Measurements from ENCODE around the gene TRPV2. TPM values are rescaled to one million over a fixed set of nuclear protein-coding genes. Genes with fewer than 3 reads are reported as not detected.
A peak's percentile ranks its signal among the peaks of the same experiment; 100 is the strongest.

The TRPV2 gene
- polyA plus RNA-seq, 5 donors = 8.5 to 13.6 (median 9.7) TPM

DNA sequence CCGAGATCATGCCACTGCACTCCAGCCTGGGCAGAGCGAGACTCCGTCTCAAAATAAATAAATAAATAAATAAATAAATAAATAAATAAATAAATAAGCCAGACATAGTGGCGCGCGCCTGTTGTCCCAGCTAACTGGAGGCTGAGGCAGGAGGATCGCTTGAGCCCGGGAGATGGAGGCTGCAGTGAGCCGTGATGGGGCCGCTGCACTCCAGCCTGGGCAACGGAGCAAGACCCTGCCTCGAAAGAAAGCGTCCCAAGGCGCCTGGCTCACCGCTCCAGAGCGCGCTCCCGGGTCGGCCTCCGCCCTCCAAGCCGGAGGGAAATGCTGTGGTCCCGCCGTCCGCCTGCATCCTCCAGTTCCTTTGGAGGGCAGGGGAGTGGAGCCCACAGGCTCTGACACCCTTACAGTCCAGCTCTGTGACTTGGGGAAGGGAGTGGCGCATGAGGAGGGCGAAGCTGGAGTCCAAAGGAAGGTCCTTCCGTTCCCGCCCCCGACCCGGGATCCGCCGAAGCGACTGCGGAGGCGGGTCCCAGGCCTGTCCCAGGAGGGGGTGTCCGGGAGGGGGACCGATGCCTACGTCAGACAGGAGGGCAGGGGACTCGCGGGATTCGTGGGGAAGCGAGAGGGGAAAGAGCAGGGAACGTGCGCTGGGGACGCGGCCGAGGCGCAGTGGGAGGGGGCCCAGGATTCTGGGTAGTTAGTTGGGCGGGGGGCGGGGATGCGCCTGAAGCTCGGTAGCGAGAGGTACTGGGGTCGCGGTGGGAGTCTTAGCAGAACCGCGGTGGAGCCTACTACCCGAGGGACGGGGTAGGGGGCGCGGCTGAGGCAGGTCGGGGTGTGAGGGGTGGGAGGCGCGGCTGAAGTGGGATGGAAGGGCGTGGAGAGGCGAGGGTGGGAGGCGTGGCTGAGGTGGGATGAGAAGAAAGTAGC, 8.4 kb upstream of the TRPV2 start:
- peak; percentile 69 for DNase-seq

GRCh38 chr17:16407911-16408588, 7.3 kb upstream of the TRPV2 start:
- DNase-seq = peak in 1 of 2 donors; percentile 49

GRCh38 chr17:16417399-16417798, 2.0 kb downstream of the TRPV2 start:
- DNase-seq = no peak

DNA sequence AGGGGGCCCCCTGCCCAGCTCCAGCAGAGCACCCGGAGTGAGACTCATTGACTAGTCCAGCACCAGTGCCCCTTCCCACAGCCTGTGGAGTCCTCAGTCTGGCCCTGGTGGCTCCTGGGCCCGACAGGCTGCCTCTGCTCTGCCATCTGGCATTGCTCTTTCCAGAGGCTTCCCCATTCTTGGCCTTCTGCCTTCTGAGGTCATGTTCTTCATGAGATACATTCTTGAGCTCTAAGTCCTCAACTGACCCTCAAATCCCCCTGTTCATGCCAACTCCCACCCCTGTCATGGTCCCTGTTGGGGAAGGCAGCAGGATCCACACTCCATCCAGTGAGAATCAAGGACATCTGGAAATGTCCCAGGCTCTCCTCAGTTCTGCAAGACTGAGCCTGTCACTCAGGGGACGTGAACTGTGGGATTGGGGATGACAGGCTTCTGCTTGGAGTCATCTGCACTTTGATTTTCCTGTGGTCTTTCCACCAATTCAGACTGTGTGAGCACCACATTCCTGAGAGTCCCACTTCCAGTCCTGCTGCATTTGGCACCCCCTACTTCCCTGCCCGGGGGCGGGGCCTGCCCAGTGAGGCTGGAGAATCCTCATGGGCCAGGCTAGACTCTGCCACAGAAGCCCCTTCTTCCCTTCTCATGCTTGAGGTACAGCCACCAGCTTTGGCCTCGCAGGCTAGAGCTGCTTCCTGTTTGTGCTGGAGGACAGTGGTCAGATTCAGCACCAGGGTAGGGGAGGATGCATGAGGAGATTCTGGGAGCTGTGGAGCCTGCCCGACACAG, 2.7 kb downstream of the TRPV2 start:
- no peak for DNase-seq

GRCh38 chr17:16418685-16419068, 3.3 kb downstream of the TRPV2 start:
- DNase-seq = no peak

- no peak for DNase-seq
Observed at GRCh38 chr17:16419074-16419928, 3.9 kb downstream of the TRPV2 start.

DNA sequence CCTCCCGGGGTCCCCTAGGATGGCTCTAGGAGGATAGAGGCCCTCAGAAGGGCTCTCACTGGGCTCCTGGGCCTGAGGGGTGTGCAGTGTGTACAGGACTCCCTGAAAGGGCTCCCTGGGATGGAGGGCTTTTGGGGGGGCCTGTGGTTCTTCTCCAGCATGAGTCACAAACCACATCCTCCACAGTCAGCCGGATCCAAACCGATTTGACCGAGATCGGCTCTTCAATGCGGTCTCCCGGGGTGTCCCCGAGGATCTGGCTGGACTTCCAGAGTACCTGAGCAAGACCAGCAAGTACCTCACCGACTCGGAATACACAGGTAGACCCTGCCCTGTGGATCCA, 4.5 kb downstream of the TRPV2 start:
- DNase-seq = no peak

GRCh38 chr17:16422416-16422815, 7.0 kb downstream of the TRPV2 start:
- DNase-seq = no peak

GRCh38 chr17:16423226-16423872, 8.0 kb downstream of the TRPV2 start:
- DNase-seq = no peak

- no peak for DNase-seq
Observed at GRCh38 chr17:16425202-16425601, 9.8 kb downstream of the TRPV2 start.

DNA sequence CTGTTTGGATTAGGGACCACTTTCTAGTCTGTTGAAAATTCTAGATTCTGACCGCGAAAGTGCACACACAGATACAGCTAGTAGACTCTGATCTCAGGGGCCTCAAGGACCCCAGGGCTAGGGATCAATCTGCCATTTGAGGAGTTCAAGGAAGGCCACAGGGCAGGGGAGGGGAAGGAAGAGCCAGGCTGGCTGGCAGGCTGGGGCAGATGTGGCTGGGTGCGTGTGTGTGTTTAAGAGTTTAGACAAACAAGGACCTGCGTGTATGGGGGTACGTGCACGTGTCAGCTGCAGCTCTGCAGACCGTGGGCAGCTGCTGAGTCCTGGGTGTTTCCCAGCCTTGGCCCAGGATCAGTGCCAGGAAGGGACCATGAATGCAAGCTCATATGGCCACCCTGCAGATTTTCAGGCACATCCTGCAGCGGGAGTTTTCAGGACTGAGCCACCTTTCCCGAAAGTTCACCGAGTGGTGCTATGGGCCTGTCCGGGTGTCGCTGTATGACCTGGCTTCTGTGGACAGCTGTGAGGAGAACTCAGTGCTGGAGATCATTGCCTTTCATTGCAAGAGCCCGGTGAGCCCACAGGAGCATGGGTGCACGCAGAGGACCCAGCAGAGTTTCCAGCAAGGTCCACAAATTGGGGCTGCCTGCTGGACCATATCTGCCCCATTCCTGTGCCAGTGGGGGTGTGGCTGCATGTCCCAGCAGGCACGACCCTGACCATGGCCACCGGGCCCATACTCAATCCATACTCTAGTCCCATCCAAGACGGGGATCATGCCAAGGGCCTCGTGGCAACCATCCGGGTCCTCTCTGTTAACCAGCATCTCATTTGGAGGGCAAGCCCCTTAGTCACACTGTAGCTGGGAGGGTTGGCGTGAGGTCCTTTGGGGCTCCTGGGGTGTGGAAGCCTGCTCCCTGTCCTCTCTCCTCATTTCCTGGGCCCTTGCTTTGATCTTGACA, 10.6 kb downstream of the TRPV2 start:
- DNase-seq = no peak

DNA sequence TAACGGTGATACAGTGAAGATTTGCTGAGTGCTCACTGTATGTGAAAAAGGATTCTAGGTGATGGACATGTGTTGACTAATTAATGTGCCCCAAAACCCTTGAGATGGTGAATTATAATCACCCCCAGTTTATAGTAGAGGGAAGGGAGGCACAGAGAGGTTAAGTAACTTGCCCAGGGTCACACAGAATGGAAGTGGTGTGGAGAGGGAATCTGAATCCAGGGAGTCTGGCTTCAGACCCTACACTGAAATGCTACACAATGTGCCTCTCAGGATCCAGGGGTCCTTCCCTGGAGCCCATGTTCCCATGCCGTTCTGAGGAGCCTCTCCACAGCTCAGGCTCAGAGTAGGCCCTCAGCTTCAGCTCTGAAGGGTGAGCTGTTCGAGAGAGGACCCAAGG, 11.6 kb downstream of the TRPV2 start:
- no peak for DNase-seq

GRCh38 chr17:16428098-16428882, 12.9 kb downstream of the TRPV2 start:
- DNase-seq = no peak

DNA sequence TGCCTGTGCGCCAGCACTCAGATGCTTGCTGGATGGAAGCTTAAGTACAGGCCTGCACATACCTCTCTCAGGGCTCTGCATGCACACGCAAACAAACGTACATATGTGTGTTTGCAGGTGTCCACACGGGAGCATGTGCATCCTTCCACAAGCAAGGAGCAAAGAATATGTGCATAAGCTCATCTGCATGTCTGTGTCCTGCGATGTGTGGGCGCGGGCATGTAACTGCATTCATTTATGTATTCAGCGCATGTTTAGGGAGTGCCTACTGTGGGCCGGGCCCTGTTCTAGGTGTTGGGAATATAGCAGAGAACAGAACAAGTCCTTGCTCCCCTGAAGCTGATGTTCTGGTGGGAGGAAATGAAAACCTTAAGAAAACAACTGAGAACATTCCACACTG, 13.7 kb downstream of the TRPV2 start:
- DNase-seq = no peak

DNA sequence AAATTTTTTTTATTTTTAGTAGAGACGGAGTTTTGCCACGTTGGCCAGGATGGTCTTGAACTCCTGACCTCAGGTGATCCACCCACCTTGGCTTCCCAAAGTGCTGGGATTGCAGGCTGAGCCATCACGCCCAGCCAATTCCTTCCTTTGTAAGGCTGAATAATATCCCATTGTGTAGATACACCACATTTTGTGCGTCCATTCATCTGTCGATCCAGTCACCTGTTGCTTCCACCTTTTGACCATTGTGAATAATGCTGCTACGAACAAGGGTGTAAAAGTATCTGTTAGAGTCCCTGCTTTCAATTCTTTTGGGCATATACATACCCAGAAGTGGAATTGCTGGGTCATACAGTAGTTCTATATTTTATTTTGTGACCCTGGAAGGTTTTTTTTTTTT, 15.3 kb downstream of the TRPV2 start:
- DNase-seq = no peak

GRCh38 chr17:16432017-16432416, 16.6 kb downstream of the TRPV2 start:
- no peak for DNase-seq

DNA sequence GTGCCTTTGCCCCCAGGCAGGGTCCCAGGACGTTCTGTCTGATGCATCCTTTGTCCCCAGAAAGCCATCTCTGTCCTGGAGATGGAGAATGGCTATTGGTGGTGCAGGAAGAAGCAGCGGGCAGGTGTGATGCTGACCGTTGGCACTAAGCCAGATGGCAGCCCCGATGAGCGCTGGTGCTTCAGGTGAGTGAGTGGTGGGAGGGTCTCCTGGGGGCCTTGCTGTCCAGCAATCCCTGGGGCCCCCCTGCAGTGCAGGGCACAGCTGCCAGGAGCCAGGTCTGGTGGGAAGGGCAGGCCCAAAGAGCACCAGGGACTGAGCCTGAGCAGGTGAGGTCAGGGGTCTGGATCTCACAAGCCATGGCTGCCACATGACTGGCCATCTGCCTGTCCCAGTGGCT, 18.1 kb downstream of the TRPV2 start:
- DNase-seq = no peak

- no peak for DNase-seq
Observed at GRCh38 chr17:16434662-16435061, 19.3 kb downstream of the TRPV2 start.

Data from right lung (tissue), 5 donors.